Common myeloid progenitor, CD34-positive (primary cell): ENCODE data around the gene PRKAG2.

Experiments
- CTCF ChIA-PET: fragments of 350-600 bp; sonication (Branson Sonifier 250); formaldehyde crosslinking; loops from one replicate; lab custom pipeline; 2021; ENCODE audit warnings: antibody characterized with exemption; lab: Charles Lee
- POLR2A ChIA-PET: fragments of 350-600 bp; sonication (Branson Sonifier 250); formaldehyde crosslinking; loops from one replicate; lab custom pipeline; 2021; ENCODE audit warnings: antibody characterized with exemption; lab: Charles Lee
- DNase-seq, 3 donors: peaks; one replicate each; pipeline versions ENCODE4 v3.0.0 to v3.0.0-alpha.2; 2013
- H3K27ac ChIP-seq, 2 experiments: 1 replicate in 1 of 2; 2 replicates in 1 of 2; pipeline ENCODE4 v1.7.0; 2013; ENCODE audit warnings: inconsistent platforms in 2 of 2, low read length in 2 of 2, mild to moderate bottlenecking in 2 of 2, low read depth in 1 of 2, moderate library complexity in 1 of 2; ENCODE audit not compliant: severe bottlenecking in 2 of 2, insufficient read depth in 1 of 2, poor library complexity in 1 of 2
- H3K27me3 ChIP-seq, 5 experiments: replicated peaks in 2 of 5; 1 replicate in 3 of 5; 2 replicates in 2 of 5; pipeline versions ENCODE4 v1.6.1 to v1.7.0; 2013; ENCODE audit warnings: low read length in 4 of 5, mild to moderate bottlenecking in 2 of 5, moderate library complexity in 2 of 5, inconsistent platforms in 1 of 5; ENCODE audit not compliant: insufficient read depth in 5 of 5, control insufficient read depth in 4 of 5
- H3K36me3 ChIP-seq, 4 experiments: 1 replicate in 2 of 4; 2 replicates in 2 of 4; pipeline versions ENCODE4 v1.6.1 to v1.7.0; 2013; ENCODE audit warnings: low read length in 3 of 4, control low read depth in 1 of 4, mild to moderate bottlenecking in 1 of 4; ENCODE audit not compliant: control insufficient read depth in 4 of 4, insufficient read depth in 4 of 4
- H3K4me1 ChIP-seq, 4 experiments: 1 replicate in 3 of 4; 2 replicates in 1 of 4; pipeline versions ENCODE4 v1.6.1 to v1.7.1; 2013; ENCODE audit warnings: low read length in 3 of 4, mild to moderate bottlenecking in 3 of 4, control low read depth in 1 of 4, inconsistent platforms in 1 of 4, moderate library complexity in 1 of 4; ENCODE audit not compliant: control insufficient read depth in 4 of 4, insufficient read depth in 4 of 4; ENCODE audit errors: control extremely low read depth in 1 of 4
- H3K4me3 ChIP-seq, 7 experiments: 1 replicate in 4 of 7; 2 replicates in 3 of 7; pipeline versions ENCODE4 v1.5.1 to v1.7.0; 2013; ENCODE audit warnings: mild to moderate bottlenecking in 7 of 7, low read length in 6 of 7, moderate library complexity in 6 of 7, inconsistent platforms in 2 of 7, low read depth in 2 of 7, control low read depth in 1 of 7; ENCODE audit not compliant: insufficient read depth in 4 of 7, control insufficient read depth in 1 of 7; ENCODE audit errors: extremely low read depth in 1 of 7
- H3K9me3 ChIP-seq, 5 experiments: 1 replicate in 4 of 5; 2 replicates in 1 of 5; pipeline versions ENCODE4 v1.6.1 to v1.7.1; 2013; ENCODE audit warnings: low read length in 4 of 5, mild to moderate bottlenecking in 2 of 5, inconsistent platforms in 1 of 5, low read depth in 1 of 5, moderate library complexity in 1 of 5; ENCODE audit not compliant: control insufficient read depth in 4 of 5, insufficient read depth in 2 of 5; ENCODE audit errors: control extremely low read depth in 1 of 5
- WGBS: methylation state at CpG from one replicate; pipeline ENCODE4 v1.1.5; 2013; ENCODE audit not compliant: insufficient coverage; 5-methylcytosine and 5-hydroxymethylcytosine counted together

PRKAG2 gene

DNA sequence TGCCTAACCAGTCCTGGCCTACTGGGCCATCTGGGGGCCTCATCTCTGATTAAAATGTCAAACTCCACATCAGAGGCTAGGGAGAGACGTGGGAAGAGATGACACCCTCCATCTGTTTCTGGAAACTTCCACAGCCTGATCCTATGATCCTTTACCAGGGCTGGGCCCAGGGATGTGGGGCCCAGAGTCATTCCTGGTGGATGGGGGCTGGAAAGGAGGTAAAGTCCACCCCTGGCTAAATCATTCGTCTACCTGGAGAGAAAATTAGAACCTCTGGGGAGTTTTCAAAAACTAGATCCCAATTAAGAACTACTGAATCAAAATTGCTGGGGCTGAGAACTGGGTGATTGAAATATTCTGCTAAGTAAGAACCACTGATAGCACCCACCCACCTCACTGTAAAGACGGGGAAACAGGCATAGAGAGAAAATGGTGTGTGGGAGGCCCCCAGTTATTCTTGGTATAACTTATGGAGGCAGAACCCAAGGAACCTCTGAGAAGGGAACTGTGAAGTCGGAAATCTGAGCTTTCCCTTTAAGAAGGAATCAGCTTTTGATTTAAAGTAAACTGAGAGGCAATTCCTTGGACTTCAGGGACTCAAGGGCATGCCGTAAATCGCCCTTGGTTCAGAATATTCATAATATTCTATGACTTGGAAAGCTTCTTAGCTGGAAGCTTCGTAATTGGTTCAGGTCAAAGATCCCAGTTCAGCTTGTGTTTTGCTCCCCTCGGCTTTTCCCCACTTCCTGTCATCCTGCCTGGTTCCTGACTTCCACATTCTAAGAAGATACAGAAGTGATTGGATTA is 53.1 kb downstream of the PRKAG2 start:
- H3K4me1 ChIP-seq, result peaks cover 0 to 3% (median 0%) of the 10 kb centered on the region in 4 experiments
- ChIA-PET CTCF (interaction anchor here (1.7 kb wide), 1 partner anchor 41 kb away, joined by 5 read pairs; no protein-coding TSS in a partner anchor), POLR2A (no interaction called here)
- no peaks in the 10 kb centered on the region for H3K9me3 ChIP-seq
- no peak overlapping the region for H3K4me3 ChIP-seq
- peaks cover 0 to 2% (median 0%) of the 10 kb centered on the region in 4 experiments for H3K36me3 ChIP-seq
- 97% methylated on average over 6 of the region's 8 CpGs for WGBS
- no peak overlapping the region for H3K27ac ChIP-seq
- no peaks in the 10 kb centered on the region for H3K27me3 ChIP-seq
- DNase-seq, result no peak

DNA sequence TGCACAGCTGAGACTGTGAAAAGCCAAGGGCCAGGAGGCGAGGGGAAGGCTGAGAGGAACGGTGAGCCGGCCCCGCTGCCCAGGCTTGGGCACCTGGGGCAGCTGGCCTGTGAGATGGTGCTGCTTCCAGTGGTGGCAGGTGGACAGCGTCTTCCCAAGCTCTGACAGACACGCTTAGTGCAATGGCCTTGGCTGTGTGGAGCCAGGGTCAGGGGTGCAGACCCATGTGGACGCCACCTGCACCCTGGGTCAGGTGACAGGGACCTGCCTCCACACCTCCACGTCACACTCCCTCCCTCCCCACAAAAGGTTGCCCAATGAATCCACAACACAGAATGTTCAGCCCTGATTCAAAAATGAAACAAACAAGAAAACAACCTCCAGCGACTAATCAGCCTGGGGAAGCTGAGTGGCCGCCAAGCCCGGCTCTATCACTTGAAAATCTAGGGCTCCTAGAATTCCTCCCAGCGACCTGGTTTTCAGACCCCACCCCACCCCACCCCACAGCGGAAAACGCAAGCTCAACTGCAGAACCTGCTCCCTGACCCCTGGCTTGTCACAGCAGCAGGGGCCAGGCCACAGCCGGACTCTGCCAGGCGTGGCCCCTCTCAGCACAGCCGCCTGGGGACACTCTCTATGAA is 54.3 kb downstream of the PRKAG2 start:
- Histone ChIP-seq H3K4me3 (no peak overlapping the region), H3K4me1 (peaks cover 0 to 3% (median 0%) of the 10 kb centered on the region in 4 experiments), H3K36me3 (peaks cover 0 to 2% (median 0%) of the 10 kb centered on the region in 4 experiments), H3K27ac (no peak overlapping the region), H3K9me3 (no peaks in the 10 kb centered on the region), H3K27me3 (no peaks in the 10 kb centered on the region)
- ChIA-PET CTCF (interaction anchor here (1.7 kb wide), 1 partner anchor 40 kb away, joined by 5 read pairs; no protein-coding TSS in a partner anchor), POLR2A (no interaction called here)
- 100% methylated on average over 10 of the region's 17 CpGs for WGBS
- no peak for DNase-seq

DNA sequence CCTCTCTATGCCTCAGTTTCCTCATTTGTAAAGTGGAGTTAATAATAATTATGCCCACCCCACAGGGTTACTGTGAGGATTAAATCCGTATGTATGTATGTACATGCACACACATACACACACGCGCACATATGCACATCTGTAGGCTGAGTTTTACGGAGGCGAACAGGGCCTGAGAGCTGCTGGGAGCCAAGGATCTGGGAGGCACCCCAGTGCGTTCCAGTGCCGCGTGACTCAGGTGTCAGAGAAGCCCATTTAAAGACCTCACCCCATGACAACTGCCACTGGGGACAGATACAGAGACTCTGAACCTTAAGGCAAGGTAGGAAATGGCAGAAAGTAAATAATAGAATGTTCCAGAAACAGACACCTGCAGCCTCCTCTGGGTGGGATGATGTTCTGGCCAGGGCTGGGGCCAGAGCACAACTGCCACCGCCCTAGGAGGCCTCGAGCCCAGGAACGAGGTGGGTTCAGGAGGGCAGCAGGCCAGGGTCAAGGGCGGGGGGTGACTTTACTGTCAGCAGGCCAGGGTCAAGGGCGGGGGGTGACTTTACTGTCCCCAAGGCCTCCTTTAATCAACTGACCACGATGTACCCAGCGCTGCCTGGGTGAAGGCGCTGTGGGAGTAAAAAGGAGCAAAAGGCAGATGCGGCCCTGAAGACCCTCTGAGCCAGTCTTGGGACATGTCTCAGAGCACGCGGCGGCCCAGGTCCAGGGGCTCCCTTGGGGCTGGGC is 54.9 kb downstream of the PRKAG2 start:
- H3K4me1 ChIP-seq, result peaks cover 0 to 3% (median 0%) of the 10 kb centered on the region in 4 experiments
- no peak overlapping the region for H3K4me3 ChIP-seq
- CTCF ChIA-PET, result no interaction called here
- H3K27ac ChIP-seq, result no peak overlapping the region
- H3K36me3 ChIP-seq, result peaks cover 0 to 2% (median 0%) of the 10 kb centered on the region in 4 experiments
- POLR2A ChIA-PET, result no interaction called here
- 86% methylated on average over 18 of the region's 20 CpGs for WGBS
- DNase-seq, result no peak
- no peaks in the 10 kb centered on the region for H3K27me3 ChIP-seq
- H3K9me3 ChIP-seq, result no peaks in the 10 kb centered on the region

DNA sequence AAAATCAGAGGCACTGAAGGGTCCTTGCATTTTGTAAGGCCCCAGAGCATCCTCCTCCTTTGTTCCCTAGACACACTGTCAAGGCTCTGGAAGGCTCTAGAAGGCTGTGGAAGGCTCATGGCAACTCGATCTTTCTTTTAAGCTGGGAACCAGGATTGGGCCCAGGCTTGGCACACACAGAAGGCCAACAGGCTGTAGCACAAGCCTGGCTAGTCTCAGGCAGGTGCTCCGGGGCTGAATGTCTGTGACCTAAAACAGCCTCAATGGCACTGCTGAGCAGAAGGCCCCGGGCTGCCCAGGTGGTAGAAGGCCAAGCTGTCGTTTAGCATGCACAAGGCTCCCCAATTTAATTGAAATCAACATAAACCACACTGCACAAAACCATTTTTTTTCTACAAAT is 55.7 kb downstream of the PRKAG2 start:
- 100% methylated on average over 4 of the region's 4 CpGs for WGBS
- Histone ChIP-seq H3K4me1 (peaks cover 0 to 3% (median 0%) of the 10 kb centered on the region in 4 experiments), H3K36me3 (peaks cover 0 to 2% (median 0%) of the 10 kb centered on the region in 4 experiments), H3K4me3 (no peak overlapping the region), H3K27me3 (no peaks in the 10 kb centered on the region), H3K27ac (no peak overlapping the region), H3K9me3 (no peaks in the 10 kb centered on the region)
- POLR2A ChIA-PET, result no interaction called here
- no peak for DNase-seq
- CTCF ChIA-PET, result interaction anchor here (0.6 kb wide), 1 partner anchor 229 kb away, joined by 3 read pairs; no protein-coding TSS in a partner anchor

DNA sequence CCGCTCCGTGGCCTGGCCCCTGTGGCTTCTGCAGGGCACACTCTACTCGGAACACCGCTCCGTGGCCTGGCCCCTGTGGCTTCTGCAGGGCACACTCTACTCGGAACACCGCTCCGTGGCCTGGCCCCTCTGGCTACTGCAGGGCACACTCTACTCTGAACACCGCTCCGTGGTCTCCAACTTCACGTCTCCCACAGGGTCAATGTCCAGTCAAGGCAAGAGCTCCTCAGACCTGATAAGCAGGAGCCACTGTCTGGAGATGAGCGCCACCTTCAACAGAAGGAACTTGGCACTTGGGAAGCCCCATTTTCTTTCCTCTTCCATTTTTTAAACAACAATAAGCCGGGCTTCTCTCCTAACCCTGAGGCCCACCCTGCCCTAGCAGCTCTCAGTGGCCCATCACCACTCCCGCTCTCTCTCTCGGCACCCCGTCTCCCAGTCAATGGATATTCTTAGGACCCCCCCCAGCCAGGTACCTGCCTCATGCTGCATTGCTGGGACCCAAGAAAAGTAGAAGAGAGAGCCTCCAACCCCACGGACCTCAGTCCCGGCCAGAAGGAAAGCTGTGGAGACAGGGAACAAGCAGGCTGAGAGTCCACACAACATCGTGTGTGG is 56.3 kb downstream of the PRKAG2 start:
- CTCF ChIA-PET, result interaction anchor here (0.6 to 1.1 kb wide), 2 partner anchors 38 to 230 kb away, joined by 3 read pairs; no protein-coding TSS in a partner anchor
- no peak overlapping the region for H3K27ac ChIP-seq
- no peaks in the 10 kb centered on the region for H3K9me3 ChIP-seq
- H3K27me3 ChIP-seq, result no peaks in the 10 kb centered on the region
- DNase-seq, result no peak
- WGBS, result 91% methylated on average over 12 of the region's 19 CpGs
- no peak overlapping the region for H3K4me3 ChIP-seq
- H3K4me1 ChIP-seq, result no peaks in the 10 kb centered on the region
- peaks cover 0 to 2% (median 0%) of the 10 kb centered on the region in 4 experiments for H3K36me3 ChIP-seq
- POLR2A ChIA-PET, result no interaction called here

DNA sequence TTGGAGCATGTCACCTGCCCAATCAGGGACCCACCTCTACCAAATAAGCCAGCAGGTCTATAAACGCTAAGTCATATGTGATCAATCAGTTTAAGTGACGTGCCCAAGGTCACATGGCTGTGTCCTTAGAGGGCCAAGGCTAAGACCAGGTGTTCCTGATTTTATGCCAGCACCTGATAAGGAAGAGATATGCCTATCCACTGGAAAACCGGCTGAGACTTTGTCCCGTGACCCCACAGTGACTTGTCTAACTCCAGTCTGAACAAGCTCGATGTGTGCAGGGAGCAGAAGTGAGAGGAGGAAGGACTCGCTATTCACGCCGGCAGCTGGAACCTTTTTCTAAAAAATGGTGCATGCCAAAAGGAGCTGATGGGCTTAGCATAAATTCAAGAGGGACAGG is 57.0 kb downstream of the PRKAG2 start:
- 98% methylated on average over 5 of the region's 8 CpGs for WGBS
- H3K9me3 ChIP-seq, result no peaks in the 10 kb centered on the region

More for the DNA sequence above, 57.0 kb downstream of the PRKAG2 start:
- no peak overlapping the region for H3K27ac ChIP-seq
- ChIA-PET POLR2A (no interaction called here), CTCF (interaction anchor here (1.1 kb wide), 1 partner anchor 37 kb away, joined by 3 read pairs; no protein-coding TSS in a partner anchor)
- H3K36me3 ChIP-seq, result peaks cover 0 to 2% (median 0%) of the 10 kb centered on the region in 4 experiments
- no peak overlapping the region for H3K4me3 ChIP-seq
- no peak for DNase-seq
- H3K4me1 ChIP-seq, result no peaks in the 10 kb centered on the region
- H3K27me3 ChIP-seq, result no peaks in the 10 kb centered on the region
